Stimulated activated CD4-positive, alpha-beta T cell treated with anti-CD3 and anti-CD28 coated beads, Interleukin-4, amount 100 ng/mL, for 24 hours (primary cell): ENCODE results near the gene KIAA2012.
"Not testable (repeated sequence)": the region's sequence is repeated elsewhere in the genome, so short reads cannot be mapped to it uniquely, and the experiment has no call there.

Experiments
- DNase-seq: peaks from one replicate; pipeline ENCODE4 v3.0.0-alpha.2; 2020

The KIAA2012 gene

DNA sequence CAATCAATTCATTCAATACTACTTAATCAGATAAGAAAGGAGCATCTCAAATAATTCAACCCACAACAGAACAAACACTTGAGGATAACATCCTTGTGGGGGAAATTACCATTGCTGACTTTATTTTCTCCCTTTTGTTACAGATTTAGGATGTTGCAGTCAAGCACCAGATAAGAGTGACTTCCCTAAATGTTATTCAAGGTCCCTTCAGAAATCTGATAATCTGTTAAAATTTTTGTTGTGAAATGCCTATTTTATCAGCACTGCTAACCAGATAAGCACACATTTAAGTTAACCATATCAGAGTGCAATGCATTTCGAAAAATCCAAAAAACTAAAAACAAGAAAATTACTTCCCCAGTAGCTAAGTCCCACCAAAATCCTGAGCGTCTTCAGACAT, 131.8 kb downstream of the KIAA2012 start:
- no peak for DNase-seq

DNA sequence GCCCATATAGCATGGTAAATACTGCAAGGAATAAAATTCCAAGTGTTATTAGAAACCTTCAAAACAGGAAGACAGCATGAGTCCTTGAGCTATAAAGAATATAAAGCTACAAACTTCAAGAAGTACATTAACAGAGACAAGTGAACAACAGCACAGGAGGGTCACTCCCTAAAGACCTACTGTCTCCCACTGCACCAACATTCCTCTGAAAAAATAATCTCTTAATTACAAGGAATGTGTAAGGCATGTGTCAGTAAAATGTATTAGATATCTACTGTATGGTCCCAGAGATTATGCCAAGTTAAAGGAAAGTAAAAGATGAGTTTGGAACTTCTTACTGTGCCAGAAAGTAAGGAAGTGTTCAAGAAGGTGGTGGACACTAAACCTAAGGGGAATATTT, 135.5 kb downstream of the KIAA2012 start:
- DNase-seq, result no peak

DNA sequence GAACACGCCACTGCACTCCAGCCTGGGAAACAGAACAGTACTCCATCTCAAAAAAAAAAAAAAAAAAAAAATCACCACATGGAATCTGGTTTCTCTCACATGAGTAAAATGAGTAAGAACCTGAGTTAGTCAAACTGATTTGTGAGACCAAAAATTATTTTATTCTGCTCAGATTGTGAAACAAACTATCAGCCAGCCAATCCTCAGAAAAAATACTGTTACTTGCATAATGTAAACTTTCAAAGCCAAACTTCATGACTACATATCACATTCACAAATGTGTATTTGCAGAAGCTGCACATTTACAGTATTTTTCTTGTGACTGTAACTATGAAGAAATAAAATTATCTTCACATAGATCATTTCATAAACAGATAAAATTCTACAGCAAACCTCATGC, 142.1 kb downstream of the KIAA2012 start:
- no peak for DNase-seq

DNA sequence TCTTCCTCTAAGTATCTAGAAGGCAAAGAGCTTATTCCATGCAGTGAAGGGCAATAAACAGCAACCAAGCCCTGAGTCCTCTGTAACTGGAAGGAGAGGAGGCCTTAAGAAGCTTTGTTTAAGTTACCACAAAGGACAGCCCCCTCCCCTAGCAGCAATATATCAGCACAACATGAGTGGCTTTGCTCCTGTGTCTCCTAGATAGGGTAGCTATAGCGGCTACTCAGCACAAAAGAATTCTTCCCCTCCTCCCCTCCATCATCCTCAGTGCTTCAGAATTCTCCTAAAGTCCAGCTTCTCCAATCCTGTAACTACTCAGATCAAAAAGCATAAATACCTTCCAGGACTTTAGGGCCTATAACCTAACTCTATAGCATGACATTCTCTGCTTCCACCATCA, 148.8 kb downstream of the KIAA2012 start:
- DNase-seq, result no peak

DNA sequence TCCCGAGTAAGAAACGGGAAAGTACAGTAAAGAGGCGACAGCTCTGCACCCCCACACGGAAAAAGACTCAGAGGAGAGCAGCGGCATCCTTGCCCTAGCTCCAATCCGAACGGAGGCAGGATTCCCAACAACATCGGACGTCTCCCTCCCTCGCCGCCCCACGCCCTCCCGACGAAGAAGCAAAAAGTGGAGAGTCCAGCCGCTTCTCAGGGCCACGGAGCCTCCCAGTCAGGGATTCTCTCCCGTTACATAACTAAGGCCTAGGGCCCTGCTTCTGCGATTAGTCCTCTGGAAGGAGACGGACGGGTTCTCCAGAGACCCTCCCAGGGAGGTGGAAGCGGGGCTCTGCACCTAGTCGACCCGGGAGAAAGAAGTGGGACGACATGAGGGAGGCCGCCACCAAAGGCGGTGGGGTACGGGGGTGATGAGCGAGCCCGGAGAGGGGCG, 164.8 kb downstream of the KIAA2012 start:
- no peak for DNase-seq

DNA sequence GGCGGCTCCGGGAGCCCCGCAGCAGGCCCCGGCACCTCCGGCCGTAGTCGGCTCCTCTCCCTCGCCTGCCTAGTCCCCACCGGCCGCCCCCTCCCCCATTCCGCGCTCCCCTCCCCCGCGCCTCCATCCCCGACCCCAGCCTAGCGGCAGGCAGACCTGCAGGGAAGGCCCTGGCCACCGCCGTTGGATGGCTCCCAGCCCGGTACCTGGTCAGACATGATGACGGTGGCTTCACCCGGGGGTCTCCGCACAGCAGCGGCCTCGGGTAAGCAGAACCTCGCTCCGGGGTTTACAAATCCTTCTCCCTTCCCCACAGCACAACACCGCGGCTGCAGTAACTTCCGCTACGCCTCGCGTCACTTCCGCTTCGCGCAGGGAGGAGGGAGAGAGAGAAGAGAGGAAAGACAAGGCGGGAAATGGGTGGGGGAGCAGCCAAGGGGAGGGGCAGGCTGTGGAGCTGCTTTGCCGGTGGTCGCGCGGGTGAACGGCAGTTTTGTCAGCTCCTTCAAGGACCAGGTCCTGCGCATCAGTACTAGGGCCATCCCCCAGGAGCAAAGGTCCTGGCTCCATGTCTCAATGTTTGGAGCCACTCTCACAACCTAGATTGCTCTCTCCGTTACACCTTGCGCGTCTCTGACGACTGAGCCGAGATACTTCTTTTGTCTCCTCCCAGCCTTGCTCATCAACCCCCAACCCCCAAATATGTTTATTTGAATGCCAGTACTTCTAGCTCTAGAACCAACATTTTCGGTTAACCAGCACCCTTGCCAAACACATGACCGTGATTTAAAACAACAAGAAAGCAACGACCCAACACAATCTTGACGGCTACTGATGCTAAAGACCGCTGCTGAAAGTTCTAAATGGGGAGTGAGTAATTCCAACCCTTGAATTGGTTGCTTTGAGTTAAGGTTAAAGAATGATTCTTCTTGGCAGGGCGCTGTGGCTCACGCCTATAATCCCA, 165.5 kb downstream of the KIAA2012 start, which contains the start of gene SUMO1:
Gene SUMO1 (minus strand): TSS at position 364 of the 964 bp plus-strand sequence. CDS start 146 bp downstream, at position 218.
- peak; percentile 92 for DNase-seq

DNA sequence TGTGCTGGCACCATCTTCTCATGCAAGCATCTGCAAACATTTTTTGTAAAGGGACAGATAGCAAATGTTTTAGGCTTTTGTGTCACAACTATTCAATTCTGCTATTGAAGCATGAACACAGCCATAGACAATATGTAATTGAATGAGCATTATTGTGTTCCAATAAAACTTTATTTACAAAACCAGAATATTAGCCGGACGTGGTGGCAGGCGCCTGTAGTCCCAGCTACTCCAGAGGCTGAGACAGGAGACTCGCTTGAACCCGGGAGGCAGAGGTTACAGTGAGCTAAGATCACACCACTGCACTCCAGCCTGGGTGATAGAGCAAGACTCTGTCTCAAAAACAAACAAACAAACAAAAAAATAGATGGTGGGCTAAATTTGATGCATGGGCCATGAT, 174.7 kb downstream of the KIAA2012 start:
- not testable (repeated sequence) for DNase-seq

DNA sequence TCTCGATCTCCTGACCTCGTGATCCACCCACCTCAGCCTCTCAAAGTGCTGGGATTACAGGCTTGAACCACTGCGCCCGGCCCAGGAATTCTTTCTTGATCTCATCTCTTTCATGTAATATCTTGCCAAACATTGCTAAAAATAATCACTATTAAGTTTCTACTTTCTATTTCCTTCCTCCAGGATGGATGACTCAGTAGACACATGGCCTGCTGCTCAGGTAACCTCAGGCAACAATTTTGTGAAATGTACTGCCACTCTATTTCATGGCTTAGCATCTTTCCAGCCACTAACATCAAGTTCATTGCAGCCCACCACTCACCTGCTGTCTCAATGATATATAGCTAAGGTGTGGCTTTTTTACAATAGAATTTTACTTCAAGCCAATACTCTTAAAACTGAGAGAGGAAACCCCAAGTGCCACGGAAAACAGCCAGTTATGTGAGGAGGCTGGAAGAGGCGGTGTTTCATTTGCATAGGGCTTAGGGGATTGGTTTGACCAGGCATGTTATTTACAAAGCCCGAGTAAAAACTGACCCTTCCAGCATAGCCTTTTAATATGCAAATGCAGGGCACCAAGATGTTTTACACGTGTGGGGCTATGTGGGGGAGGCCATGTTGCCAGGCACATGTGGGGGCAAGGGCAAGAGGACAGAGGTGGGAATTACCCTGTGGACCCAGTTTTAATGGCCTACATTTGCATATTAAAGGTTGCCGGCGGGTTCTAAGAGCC, 176.6 kb downstream of the KIAA2012 start:
- DNase-seq, result no peak

DNA sequence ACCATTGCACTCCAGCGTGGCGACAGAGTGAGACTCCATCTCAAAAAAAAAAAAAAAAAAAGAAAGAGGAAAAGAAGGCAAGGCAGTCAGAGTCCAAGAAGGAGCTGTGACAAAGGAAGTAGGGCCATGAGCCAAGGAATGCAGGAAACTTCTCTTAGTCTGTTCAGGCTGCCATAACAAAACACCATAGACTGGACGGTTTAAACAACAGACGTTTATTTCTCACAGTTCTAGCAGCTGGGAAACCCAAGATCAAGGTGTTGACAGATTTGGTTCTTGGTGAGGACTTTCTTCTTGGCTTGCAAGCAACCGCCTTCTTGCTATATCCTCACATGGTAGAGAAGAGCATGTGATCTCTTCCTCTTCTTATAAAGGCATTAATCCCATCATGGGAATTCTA, 178.4 kb downstream of the KIAA2012 start:
- DNase-seq, result no peak
